Measurements from ENCODE around the gene DAND5. TPM values are rescaled to one million over a fixed set of nuclear protein-coding genes. Genes with fewer than 3 reads are reported as not detected.

DAND5 gene
- total and polyA plus RNA-seq, 12 donors, result 0.71 to 14.4 (median 9.7) TPM

- Histone ChIP-seq H3K36me3 (peaks cover 0 to 64% (median 49%) of the 10 kb centered on the region in 9 donors), H3K4me1 (peaks cover 4 to 76% (median 42%) of the 10 kb centered on the region in 9 donors), H3K27me3 (no peaks in the 10 kb centered on the region), H3K9me3 (no peaks in the 10 kb centered on the region), H3K4me3 (peak overlapping the region in 6 of 10 donors; percentile 68 to 100 (median 99)), H3K27ac (peak overlapping the region in 3 of 10 donors; percentile 6 to 97 (median 36))
- DNase-seq, result no peak
- no peak for ATAC-seq
- TF ChIP-seq CTCF (IDR thresholded peaks at IDR 0.05), result no peak
- intact Hi-C loops (cut with DNase I), result no loop called here
- 71 to 85% methylated on average over 2 of the region's 2 CpGs for WGBS, 2 donors
These were observed 28.5 kb upstream of the DAND5 start for GRCh38 chr19:12940897-12941296.

- no peak for TF ChIP-seq CTCF (IDR thresholded peaks at IDR 0.05)
- Histone ChIP-seq H3K27me3 (no peaks in the 10 kb centered on the region), H3K36me3 (peaks cover 0 to 77% (median 54%) of the 10 kb centered on the region in 9 donors), H3K9me3 (no peaks in the 10 kb centered on the region), H3K4me1 (peaks cover 11 to 82% (median 49%) of the 10 kb centered on the region in 9 donors), H3K4me3 (no peak overlapping the region), H3K27ac (no peak overlapping the region)
- DNase-seq (no peak), ATAC-seq (no peak)
- intact Hi-C loops (cut with DNase I), result no loop called here
- WGBS, 2 donors, result 84 to 87% methylated on average over 18 of the region's 18 CpGs
These were observed 25.8 kb upstream of the DAND5 start for GRCh38 chr19:12943437-12944044.

GRCh38 chr19:12944104-12944674 lies 25.2 kb upstream of the DAND5 start:
- ATAC-seq, result no peak
- intact Hi-C loops (cut with DNase I), result no loop called here
- Histone ChIP-seq H3K4me1 (peaks cover 11 to 82% (median 48%) of the 10 kb centered on the region in 9 donors), H3K4me3 (no peak overlapping the region), H3K27me3 (no peaks in the 10 kb centered on the region), H3K27ac (peak overlapping the region in 2 of 10 donors; percentile 95 to 98), H3K9me3 (no peaks in the 10 kb centered on the region), H3K36me3 (peaks cover 6 to 83% (median 61%) of the 10 kb centered on the region in 9 donors)
- no peak for TF ChIP-seq CTCF (IDR thresholded peaks at IDR 0.05)
- DNase-seq, result no peak
- 66 to 74% methylated on average over 2 of the region's 2 CpGs for WGBS, 2 donors

- ATAC-seq (peak; percentile 92 to 97 (median 96)), DNase-seq (peak; percentile 96 to 99)
- Histone ChIP-seq H3K4me3 (peak within 1 kb of the TSS; percentile 83 to 97 (median 92)), H3K9me3 (no peaks in the 10 kb centered on the region), H3K27ac (peak within 1 kb of the TSS; percentile 81 to 98 (median 95)), H3K36me3 (peaks cover 6 to 84% (median 66%) of the 10 kb centered on the region in 9 donors), H3K4me1 (peaks cover 7 to 78% (median 34%) of the 10 kb centered on the region in 9 donors), H3K27me3 (no peaks in the 10 kb centered on the region)
- 1% methylated on average over 61 to 62 of the region's 62 CpGs for WGBS, 2 donors
- TF ChIP-seq CTCF (IDR thresholded peaks at IDR 0.05), result no peak
- intact Hi-C loops (cut with DNase I), result no loop called here
These were observed 23.8 kb upstream of the DAND5 start, which contains the start of gene RAD23A for GRCh38 chr19:12945479-12946091. Gene RAD23A, plus strand, starts transcription at chr19:12945862. Its CDS starts 87 bp downstream, at chr19:12945949.
